T-helper 22 cell (primary cell): ENCODE data around the gene BAHD1.

Experiments
- DNase-seq: peaks from one replicate; pipeline ENCODE4 v3.0.0-alpha.2; 2020; ENCODE audit warnings: low read depth

Gene BAHD1

DNA sequence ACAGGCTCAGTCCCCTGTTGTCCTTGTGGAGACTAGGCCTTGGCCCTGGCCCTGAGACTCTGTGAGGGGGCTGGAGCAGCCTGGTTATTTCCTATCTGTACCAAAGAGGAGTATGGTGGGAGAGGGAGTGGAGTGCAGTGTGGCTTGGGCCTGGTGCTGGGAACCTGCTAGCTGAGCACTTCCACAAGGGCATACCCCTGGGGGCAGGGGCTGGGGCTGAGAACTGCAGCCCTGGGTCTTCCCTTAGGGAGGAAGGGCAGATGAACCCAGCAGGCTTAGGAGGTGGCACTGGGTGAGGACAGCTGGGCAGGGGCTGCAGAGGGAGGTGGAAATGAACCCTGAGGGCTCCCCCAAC is 26.5 kb downstream of the BAHD1 start:
- DNase-seq: no peak

DNA sequence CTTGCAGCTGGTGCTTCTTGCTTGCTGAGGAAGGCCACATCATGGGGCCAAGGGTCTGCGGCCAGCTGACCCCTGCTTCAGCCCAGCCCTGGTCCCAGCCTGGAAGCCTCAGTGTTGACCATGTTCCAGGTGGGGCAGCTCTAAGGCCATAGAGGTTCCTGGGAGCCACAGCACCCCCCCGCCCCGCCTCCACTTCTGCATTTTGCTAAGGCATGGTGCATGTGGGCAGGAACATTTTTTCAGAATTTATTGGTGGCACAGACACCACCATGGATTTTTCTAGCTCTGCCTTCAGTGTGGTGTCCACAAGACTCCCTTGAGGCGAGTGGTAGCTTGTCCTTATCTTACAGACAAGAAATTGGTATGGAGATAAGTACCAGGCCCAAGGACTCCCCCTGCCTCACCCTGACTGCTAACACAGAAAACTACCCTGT is 28.2 kb downstream of the BAHD1 start:
- DNase-seq: no peak

DNA sequence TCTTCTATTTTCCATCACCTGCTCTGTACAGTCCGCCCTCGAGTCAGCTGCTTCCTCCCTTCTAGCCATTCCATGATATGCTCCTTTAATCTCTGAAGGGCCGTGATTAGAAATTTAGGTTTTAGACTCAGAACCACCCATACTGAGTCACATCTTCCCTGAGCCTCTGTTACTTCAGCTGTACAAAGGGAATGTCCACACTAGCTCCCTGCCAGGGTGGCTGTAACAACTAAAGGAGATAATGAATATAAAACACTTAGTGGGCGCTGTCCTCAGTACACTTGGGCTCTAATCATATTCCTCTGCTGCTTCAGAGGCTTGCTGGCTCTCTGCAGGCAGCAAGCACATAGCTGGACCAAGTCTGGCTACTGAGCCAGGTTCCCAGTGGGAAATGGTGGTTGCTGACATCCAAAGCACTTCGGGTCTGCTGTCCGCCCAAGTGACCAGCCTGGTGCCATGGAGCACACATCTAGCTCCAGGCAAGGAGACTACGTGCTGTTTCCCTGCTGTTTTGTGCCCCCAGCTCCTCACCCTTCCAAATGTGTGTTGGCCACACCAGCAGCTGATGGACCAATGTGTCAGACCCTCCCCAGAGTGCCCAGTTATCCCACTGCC is 29.1 kb downstream of the BAHD1 start:
- DNase-seq: no peak

DNA sequence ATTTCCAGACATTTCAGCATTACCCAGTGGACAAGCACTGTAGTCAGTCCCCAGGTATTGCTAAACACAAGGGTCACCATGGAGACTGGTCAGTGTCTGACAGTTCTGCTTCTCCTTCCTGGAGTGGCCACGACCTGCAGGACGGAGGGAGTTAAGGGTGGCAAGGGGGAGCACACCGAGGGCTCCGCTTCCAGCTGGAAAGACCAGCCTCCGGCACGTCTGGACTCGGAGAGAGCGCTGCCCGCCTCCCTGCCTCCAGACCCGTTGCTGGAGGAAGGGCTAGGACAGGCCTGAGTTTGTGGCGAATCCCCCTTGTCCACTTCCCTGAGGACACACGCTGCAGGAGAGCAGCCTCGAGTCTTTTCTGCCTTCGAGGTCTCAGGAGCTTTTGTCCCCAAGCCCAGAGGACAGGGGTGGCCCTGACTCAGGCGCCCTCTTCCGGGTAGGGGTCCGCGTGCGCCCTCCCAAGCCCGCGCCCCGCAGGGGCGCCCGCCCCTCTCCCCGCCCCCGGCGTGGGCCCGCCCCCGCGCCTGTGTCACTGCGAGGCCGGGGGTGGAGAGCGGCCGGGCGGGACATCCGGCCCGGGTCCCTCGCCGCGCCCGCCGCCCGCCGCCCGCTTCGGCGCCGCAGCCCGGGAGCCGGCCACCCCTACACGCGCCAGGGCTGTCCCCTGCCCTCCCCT is 29.8 kb downstream of the BAHD1 start, which contains the start of gene CHST14:
TSS of gene CHST14 (plus strand) at position 562 of the 682 bp plus-strand sequence. CDS start 230 bp downstream, outside the sequence.
- DNase-seq: peak; percentile 52

DNA sequence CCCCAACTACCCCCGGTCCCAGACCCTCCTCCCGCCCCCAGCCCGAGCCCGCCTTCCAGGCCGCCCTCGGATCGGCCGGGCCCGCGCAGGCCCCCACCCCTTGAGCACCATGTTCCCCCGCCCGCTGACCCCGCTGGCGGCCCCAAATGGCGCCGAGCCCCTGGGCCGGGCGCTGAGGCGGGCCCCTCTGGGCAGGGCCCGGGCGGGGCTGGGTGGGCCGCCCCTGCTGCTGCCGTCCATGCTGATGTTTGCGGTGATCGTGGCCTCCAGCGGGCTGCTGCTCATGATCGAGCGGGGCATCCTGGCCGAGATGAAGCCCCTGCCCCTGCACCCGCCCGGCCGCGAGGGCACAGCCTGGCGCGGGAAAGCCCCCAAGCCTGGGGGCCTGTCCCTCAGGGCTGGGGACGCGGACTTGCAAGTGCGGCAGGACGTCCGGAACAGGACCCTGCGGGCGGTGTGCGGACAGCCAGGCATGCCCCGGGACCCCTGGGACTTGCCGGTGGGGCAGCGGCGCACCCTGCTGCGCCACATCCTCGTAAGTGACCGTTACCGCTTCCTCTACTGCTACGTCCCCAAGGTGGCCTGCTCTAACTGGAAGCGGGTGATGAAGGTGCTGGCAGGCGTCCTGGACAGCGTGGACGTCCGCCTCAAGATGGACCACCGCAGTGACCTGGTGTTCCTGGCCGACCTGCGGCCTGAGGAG is 30.5 kb downstream of the BAHD1 start:
- no peak for DNase-seq

DNA sequence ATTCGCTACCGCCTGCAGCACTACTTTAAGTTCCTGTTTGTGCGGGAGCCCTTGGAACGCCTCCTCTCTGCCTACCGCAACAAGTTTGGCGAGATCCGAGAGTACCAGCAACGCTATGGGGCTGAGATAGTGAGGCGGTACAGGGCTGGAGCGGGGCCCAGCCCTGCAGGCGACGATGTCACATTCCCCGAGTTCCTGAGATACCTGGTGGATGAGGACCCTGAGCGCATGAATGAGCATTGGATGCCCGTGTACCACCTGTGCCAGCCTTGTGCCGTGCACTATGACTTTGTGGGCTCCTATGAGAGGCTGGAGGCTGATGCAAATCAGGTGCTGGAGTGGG is 31.0 kb downstream of the BAHD1 start:
- no peak for DNase-seq

DNA sequence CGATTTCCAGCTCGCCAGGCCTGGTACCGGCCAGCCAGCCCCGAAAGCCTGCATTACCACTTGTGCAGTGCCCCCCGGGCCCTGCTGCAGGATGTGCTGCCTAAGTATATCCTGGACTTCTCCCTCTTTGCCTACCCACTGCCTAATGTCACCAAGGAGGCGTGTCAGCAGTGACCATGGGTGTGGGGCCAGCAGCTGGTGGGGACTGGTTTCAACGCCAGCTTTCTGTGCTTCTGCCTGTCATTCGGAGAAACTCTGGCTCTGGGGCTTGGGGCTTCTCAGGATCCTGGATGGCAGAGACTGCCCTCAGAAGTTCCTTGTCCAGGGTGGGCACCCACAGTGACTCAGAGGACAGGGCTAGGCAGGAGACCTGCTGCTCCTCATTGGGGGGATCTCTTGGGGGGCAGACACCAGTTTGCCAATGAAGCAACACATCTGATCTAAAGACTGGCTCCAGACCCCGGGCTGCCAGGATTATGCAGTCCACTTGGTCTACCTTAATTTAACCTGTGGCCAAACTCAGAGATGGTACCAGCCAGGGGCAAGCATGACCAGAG is 31.5 kb downstream of the BAHD1 start:
- no peak for DNase-seq

DNA sequence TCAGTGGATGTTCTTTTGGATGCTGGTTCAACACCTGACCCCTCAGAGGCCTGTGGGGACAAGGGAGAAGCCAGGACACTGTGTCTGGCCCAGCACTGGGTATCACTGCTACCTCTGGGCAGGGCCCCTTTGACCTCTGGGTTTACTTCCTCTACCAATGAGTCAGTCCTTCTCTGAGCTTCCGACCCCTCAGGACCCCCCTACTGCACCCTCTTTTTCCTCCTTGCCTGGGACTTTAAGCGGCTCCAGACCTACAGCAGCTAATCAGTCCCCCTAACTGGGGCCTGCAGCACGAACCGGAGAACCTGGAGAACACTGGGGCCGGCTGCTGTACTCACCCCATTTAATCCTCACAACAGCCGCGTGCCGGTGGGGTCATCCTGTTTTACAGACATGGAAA is 33.8 kb downstream of the BAHD1 start:
- no peak for DNase-seq

DNA sequence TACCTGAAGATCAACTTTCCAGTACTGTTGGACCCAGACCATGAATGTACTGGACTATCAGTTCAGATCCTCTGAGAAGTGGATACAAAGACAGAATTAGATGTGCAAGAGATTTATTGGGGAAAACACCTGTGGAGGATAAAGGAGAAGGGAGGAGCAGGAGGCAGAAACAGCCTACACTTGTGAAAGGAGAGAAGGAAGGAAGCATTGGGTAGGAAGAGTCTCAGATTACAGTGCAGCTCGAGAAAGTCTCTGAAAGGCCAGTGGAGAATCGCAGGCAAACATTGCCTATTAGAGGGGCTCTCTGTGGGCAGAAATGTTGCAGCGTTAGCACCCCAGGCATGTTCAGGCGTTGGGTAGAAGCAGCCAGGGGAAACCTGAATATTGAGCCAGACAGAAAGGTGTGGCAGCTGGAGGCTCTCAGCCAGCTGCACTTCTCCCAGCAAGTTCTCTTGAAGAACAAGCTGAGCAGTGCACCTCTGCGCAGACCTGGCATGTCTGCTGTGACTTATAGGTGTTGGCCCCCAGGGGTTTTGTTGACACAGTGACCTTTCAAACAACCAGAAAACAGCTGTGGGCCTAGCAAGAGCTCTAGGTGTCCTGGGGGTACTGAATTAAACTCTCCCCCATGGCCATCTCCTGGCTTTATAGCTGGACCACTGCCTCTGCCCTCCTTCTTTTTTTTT is 37.0 kb downstream of the BAHD1 start:
- DNase-seq: no peak

DNA sequence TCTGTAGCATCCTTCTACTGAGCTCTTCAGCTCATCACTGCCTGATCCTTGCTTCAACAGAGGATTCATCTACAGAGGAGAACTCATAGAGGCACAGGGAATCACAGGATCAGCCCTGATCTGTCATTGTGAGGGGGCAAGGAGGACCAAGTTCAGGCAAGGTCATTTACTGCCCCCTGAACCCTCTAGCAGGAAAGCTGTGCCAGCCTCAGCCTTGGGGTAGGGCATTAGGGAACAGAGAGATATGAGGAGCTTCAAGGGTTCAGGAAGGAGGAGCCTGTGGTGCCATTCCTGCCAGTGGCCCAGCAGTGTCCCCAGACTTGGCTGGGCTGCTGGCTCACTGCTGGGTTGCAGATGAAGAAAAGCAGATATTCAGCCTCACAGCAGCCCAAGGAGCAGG is 38.3 kb downstream of the BAHD1 start:
- no peak for DNase-seq

DNA sequence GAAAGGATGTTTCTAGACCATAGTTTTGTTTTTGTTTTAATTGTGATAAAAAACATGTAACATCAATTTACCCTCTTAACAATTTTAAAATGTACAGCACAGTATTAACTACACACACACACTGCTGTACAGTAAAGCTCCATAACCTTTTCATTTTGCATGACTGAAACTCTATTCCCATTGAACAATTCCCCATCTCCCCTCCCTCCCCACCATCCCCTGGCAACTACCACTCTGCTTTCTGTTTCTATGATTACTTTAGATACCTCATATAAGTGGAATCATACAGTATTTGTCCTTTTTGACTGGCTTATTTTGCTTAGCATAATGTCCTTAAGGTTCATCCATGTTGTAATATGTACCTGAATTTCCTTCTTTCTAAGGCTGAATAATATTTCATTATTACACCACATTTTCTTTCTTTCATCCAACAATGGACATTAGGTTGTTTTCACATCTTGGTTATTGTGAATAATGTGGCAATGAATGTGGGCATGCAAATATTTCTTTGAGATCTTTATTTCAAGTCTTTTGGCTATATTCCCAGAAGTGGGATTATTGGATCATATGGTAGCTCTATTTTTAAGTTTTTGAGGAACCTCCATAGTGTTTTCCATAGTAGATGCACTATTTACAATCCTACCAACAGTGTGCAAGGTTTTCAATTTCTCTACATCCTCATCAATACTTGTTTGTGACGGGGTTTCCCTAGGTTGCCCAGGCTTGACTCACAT is 40.8 kb downstream of the BAHD1 start:
- no peak for DNase-seq

DNA sequence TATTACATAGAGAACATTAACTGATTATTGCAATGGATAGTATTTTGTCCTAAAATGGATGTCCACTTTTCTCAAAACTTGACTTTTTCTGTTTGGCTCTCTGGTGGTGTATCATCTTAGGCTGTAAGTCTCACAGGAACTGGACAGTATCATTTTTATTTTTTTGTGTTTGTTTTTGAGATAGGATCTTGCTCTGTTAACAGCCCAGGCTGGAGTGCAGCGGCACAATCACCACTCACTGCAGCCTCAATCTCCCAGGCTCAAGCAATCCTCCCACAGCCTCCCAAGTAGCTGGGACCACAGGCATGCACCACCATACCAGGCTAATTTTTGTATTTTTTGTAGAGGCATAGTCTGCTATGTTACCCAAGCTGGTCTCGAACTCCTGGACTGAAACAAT is 43.2 kb downstream of the BAHD1 start:
- no peak for DNase-seq

DNA sequence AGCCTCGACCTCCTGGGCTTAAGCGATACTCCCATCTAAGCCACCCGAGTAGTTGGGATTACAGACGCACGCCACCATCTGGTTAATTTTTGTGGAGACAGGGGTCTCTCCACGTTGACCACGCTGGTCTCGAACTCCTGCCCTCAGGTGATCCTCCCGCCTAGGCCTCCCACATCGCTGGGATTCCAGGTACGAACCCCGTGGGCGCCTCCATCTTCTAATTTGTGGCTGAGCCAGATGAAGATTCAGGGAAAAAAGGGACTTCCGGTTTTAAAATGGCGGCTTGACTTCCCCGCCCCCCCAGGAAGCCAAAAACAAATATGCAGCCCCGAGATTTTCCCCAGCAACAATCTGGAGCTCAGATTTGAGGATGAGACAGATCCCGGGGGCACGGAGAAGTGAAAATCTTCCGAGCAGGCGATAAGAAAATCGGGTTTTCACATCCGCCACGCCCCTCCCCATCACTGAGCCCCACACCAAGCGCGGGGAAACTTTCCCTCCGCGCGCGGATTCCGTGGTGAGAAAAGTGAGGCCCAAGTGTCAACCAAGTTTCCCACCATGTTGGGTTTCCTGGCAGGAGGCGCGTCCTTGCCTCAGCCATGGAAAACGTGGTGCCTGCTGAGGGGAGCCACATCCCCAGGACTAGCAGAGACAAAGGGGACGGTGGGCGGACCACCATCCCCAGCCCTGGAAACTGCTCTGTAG is 45.5 kb downstream of the BAHD1 start:
- no peak for DNase-seq

DNA sequence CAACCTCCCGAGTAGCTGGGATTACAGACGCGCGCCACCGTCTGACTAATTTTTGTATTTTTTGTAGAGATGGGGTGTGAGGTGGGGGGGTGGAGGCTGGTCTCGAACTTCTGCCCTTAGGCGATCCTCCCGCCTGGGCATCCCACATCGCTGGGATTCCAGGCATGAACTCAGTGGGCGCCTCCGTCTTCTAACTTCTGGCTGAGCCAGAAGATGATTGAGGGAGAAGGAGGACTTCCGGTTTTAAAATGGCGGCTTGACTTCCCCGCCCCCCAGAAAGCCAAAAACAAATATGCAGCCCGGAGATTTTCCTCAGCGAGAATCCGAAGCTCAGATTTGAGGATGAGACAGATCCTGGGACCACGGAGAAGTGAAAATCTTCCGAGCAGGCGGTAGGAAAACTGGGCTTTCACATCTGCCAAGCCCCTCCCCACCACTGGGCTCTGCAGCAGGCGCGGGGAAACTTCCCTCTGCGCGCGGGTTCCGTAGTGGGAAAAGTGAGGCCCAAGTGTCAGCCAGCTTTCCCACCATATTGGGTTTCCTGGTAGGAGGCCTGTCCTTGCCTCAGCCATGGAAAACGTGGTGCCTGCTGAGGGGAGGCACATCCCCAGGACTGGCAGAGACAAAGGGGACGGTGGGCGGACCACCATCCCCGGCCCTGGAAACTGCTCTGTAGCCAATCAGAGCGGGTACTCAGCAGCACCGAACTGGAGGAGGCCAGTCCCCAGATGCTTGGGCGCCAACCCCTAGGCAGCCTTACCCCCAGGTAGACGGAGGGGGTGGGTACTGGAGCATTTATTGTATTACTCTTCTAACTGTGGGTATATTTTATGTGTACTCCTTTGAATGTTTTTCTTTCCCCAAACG is 47.3 kb downstream of the BAHD1 start:
- no peak for DNase-seq

DNA sequence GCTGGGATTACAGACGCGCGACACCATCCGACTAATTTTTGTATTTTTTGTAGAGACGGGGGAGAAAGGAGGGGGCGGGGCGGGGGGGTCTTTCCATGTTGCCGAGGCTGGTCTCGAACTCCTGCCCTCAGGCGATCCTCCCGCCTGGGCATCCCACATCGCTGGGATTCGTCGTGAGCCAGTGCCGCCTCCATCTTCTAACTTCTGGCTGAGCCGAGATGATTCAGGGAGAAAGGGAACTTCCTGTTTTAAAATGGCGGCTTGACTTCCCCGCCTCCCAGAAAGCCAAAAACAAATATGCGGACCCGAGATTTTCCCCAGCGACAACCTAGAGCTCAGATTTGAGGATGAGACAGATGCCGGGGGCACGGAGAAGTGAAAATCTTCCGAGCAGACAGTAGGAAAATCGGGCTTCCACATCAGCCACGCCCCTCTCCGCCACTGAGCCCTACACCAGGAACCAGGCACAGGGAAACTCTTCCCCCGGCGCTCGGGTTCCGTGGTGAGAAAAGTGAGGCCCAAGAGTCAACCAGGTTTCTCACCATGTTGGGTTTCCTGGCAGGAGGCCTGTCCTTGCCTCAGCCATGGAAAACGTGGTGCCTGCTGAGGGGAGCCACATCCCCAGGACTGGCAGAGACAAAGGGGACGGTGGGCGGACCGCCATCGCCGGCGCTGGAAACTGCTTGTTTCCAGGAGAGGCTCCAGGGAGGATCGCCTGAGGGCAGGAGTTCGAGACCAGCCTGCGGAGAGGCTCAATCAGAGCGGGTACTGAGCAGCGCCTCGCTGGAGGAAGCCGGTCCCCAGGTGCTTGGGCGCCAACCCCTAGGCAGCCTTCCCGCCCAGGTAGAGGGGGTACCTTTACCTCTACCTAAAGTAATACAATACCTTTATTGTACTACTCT is 48.8 kb downstream of the BAHD1 start:
- no peak for DNase-seq

DNA sequence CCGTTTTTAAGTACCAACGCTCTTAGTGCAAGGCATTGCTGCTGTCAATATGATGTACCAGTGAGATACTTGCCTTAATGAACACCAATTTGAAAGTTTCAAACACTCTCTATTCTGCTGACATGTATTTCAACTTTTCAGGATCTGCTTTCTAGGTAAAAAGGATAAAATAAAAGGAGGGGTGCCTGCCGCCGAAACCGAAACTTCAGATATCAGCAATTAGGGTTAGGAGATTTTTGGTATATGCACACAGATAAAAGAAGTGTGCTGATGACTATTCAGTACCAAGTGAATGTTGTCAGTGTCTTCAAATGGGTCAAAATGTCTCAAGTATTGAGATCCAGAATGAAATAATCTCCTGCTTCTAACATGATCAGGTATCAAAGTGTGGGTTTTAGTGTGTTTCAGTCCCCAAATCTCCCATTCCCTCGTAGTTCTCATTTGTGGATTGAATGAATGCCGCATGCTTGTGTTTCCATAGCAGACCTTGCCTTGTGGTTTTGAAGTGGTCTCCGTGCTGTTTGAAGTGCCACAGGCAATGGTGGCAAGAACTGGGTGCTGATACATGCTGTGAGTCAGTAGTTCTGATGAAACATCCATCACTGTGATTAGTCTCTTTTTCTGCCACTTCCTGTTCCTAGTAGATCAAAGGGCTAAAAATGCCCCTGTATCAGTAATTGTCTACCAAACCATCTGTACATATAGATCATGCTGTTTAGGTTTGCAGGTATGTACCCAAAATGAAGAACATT is 52.5 kb downstream of the BAHD1 start:
- DNase-seq: peak; percentile 55

DNA sequence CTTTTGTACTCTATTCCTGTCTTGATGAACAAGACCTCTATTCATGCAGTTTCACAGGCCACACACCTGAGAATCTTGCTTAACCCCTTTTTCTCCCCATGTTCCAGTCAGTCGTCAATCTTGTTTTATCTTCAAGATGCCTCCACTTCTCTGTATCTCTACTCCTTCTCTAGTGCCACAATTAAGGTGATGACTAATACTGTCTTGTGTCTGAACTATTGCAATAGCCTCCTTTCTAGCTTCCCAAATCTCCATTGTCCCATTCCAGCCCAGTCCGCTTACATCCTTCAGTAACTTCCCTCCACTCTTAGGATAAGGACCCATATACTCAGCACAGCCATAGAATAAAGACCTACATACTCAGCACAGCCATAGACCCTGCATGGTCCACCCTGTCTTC is 54.8 kb downstream of the BAHD1 start:
- no peak for DNase-seq

DNA sequence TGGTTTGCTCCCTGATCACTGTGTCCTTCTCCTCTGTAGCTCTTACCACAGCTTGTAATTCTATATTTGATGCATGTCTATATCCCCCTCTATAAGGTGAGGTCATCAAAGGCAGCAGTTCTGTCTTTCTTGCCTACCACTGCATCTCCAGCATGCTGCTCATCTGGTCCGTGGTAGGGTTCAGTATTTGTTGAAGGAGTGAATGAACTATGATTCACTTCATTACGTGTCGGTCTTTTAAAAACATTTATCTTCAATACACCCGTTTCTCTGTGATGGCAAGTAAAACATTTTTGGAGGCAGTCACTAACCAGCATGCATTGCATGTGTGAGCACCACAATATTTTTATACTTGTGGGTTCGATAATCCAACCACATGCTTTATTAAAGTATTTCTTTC is 57.7 kb downstream of the BAHD1 start:
- DNase-seq: no peak

DNA sequence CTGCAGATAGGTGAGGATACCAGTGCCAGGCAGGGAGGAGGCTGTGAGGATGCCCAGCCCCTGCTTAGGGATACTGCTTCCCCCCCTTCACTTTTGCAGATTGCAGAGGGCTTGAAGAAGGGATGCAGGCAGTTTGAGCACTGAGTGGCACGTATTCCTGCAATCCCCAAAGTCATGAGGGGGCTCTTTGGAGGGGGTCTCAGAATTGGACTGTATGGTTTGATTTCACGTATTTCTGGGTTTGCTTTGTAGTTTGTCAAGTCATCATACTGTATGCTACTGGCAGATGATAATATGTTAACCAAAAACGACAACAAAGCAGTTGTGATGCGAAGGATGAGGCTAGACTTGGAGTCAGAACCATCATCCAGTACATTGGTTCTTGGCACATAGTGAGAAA is 58.1 kb downstream of the BAHD1 start:
- DNase-seq: no peak
